IMR-90 (cell line): ENCODE results near the gene PPP1R9B. TPM values are rescaled to one million over a fixed set of nuclear protein-coding genes. Genes with fewer than 3 reads are reported as not detected.

ENCODE experiments used
- ATAC-seq: fragments of 200-7000 bp; cut with Tn5 transposase; 2 replicates; pipeline ENCODE4 v1.9.1; 2020; ENCODE audit warnings: low read depth, mild to moderate bottlenecking, moderate library complexity
- BruUV-seq: library from RNA; stranded (reverse); fragments of 400-500 nt; replicated peaks from 2 replicates; lab custom pipeline; 2021; lab: Mats Ljungman, UMichigan
- CTCF ChIA-PET: fragments of 300-600 bp; formaldehyde crosslinking; extraction: SDS; loops from one replicate; lab custom pipeline; 2021; ENCODE audit warnings: antibody characterized with exemption; lab: Yijun Ruan, JAX
- POLR2A ChIA-PET: fragments of 300-600 bp; sonication (Branson Sonifier 250); formaldehyde crosslinking; loops from one replicate; lab custom pipeline; 2022; ENCODE audit warnings: antibody characterized with exemption; ENCODE audit not compliant: unreplicated experiment; lab: Charles Lee
- DNase-seq: peaks from one replicate; pipeline ENCODE4 v3.0.0; 2013
- H2AFZ ChIP-seq: replicated peaks from 2 replicates; pipeline ENCODE3; 2013; ENCODE audit warnings: low read length, mild to moderate bottlenecking; ENCODE audit not compliant: poor library complexity
- H2AK5ac ChIP-seq: 2 replicates; pipeline ENCODE4 v1.6.1; 2013; ENCODE audit warnings: low read depth, low read length, inconsistent platforms
- H2AK9ac ChIP-seq: replicated peaks from 2 replicates; pipeline ENCODE3; 2013; ENCODE audit warnings: mild to moderate bottlenecking, low read depth, low read length, moderate library complexity; ENCODE audit not compliant: poor library complexity
- H2BK120ac ChIP-seq: 2 replicates; pipeline ENCODE4 v1.6.1; 2013; ENCODE audit warnings: low read depth, low read length, inconsistent platforms
- H2BK15ac ChIP-seq: 3 replicates; pipeline ENCODE4 v1.6.1; 2013; ENCODE audit warnings: low read depth, low read length, inconsistent platforms
- H2BK20ac ChIP-seq: 2 replicates; pipeline ENCODE4 v1.6.1; 2013; ENCODE audit warnings: low read depth, mild to moderate bottlenecking, inconsistent platforms, low read length, moderate library complexity
- H2BK5ac ChIP-seq: 2 replicates; pipeline ENCODE4 v1.6.1; 2013; ENCODE audit warnings: mild to moderate bottlenecking, low read depth, low read length, inconsistent platforms; ENCODE audit not compliant: poor library complexity, severe bottlenecking
- H3K14ac ChIP-seq: replicated peaks from 2 replicates; pipeline ENCODE4 v1.6.1; 2013; ENCODE audit warnings: low read depth, low read length, inconsistent platforms
- H3K18ac ChIP-seq: 2 replicates; pipeline ENCODE4 v1.6.1; 2013; ENCODE audit warnings: low read depth, low read length, control low read depth
- H3K23ac ChIP-seq: 2 replicates; pipeline ENCODE4 v1.6.1; 2013; ENCODE audit warnings: low read depth, low read length, inconsistent platforms
- H3K27ac ChIP-seq: 2 replicates; pipeline ENCODE4 v1.5.1; 2013; ENCODE audit warnings: mild to moderate bottlenecking, control low read depth, low read length; ENCODE audit not compliant: insufficient read depth
- H3K27me3 ChIP-seq: 2 replicates; pipeline ENCODE4 v1.6.1; 2013; ENCODE audit warnings: low read length; ENCODE audit not compliant: control insufficient read depth, insufficient read depth
- H3K36me3 ChIP-seq: 2 replicates; pipeline ENCODE4 v1.6.1; 2013; ENCODE audit warnings: low read length, mixed read lengths; ENCODE audit not compliant: control insufficient read depth, insufficient read depth
- H3K4ac ChIP-seq: 2 replicates; pipeline ENCODE4 v1.6.1; 2013; ENCODE audit warnings: low read depth, low read length, inconsistent platforms
- H3K4me1 ChIP-seq: 2 replicates; pipeline ENCODE4 v1.6.1; 2013; ENCODE audit warnings: low read length, mixed read lengths; ENCODE audit not compliant: control insufficient read depth, insufficient read depth
- H3K4me2 ChIP-seq: 2 replicates; pipeline ENCODE4 v1.6.1; 2013; ENCODE audit warnings: low read depth, mild to moderate bottlenecking, control low read depth, low read length, moderate library complexity
- H3K4me3 ChIP-seq: 2 replicates; pipeline ENCODE4 v1.5.1; 2013; ENCODE audit warnings: low read depth, mild to moderate bottlenecking, control low read depth, low read length, moderate library complexity; ENCODE audit not compliant: insufficient read depth
- H3K56ac ChIP-seq: 2 replicates; pipeline ENCODE4 v1.6.1; 2013; ENCODE audit warnings: low read length, inconsistent platforms; ENCODE audit not compliant: insufficient read depth; ENCODE audit errors: extremely low read depth
- H3K79me1 ChIP-seq, 2 experiments: 2 replicates each; pipeline ENCODE4 v1.6.1; 2013; ENCODE audit warnings: low read length in 2 of 2, inconsistent platforms in 1 of 2, low read depth in 1 of 2
- H3K9ac ChIP-seq: 2 replicates; pipeline ENCODE4 v1.6.1; 2013; ENCODE audit warnings: low read depth, low read length, control low read depth
- H3K9me1 ChIP-seq: 2 replicates; pipeline ENCODE4 v1.6.1; 2013; ENCODE audit warnings: low read length, inconsistent platforms; ENCODE audit not compliant: insufficient read depth
- H3K9me3 ChIP-seq: 2 replicates; pipeline ENCODE4 v1.6.1; 2013; ENCODE audit warnings: low read length; ENCODE audit not compliant: control insufficient read depth, insufficient read depth
- H4K20me1 ChIP-seq: 2 replicates; pipeline ENCODE4 v1.6.1; 2013; ENCODE audit warnings: low read length, inconsistent platforms; ENCODE audit not compliant: insufficient read depth
- H4K5ac ChIP-seq: 2 replicates; pipeline ENCODE4 v1.6.1; 2013; ENCODE audit warnings: mild to moderate bottlenecking, low read depth, low read length, control low read depth
- H4K8ac ChIP-seq, 2 experiments: 2 replicates each; pipeline ENCODE4 v1.6.1; 2013; ENCODE audit warnings: low read depth in 2 of 2, low read length in 2 of 2, control low read depth in 1 of 2, inconsistent platforms in 1 of 2
- H4K91ac ChIP-seq: 2 replicates; pipeline ENCODE4 v1.6.1; 2013; ENCODE audit warnings: low read depth, low read length, inconsistent platforms; ENCODE audit not compliant: insufficient read depth
- CHD1 ChIP-seq: IDR thresholded peaks from 2 replicates; pipeline ENCODE4 v1.6.1; 2012; ENCODE audit warnings: low read depth, low read length, improper control_type of control experiment
- RAD21 ChIP-seq: IDR thresholded peaks from 2 replicates; pipeline ENCODE4 v1.6.1; 2012; ENCODE audit warnings: low read length, improper control_type of control experiment
- RCOR1 ChIP-seq: IDR thresholded peaks from 2 replicates; pipeline ENCODE4 v1.6.1; 2012; ENCODE audit warnings: mild to moderate bottlenecking, low read length, improper control_type of control experiment; ENCODE audit not compliant: insufficient replicate concordance
- USF2 ChIP-seq: fragments of 150-350 bp; IDR thresholded peaks from 2 replicates; pipeline ENCODE4 v1.6.1; 2017; ENCODE audit warnings: mild to moderate bottlenecking, antibody characterized with exemption, low read length, low read depth
- WGBS, 2 experiments: methylation state at CpG; one replicate each; pipeline versions ENCODE4 v1.1.5 to v1.1.7; 2013; ENCODE audit warnings: missing lambda C conversion rate in 2 of 2; ENCODE audit not compliant: insufficient read length in 1 of 2; ENCODE audit errors: extremely low coverage in 2 of 2; 5-methylcytosine and 5-hydroxymethylcytosine counted together
- dilution Hi-C: fragments of 300-500 bp; cut with HindIII; formaldehyde crosslinking; loops from one replicate; pipeline ENCODE4 v1.14.3; 2018; ENCODE audit warnings: low sequenced_read_pairs; ENCODE audit not compliant: unreplicated experiment
- in situ Hi-C: fragments of 300-500 bp; cut with MboI; formaldehyde crosslinking; loops from 3 replicates; pipeline ENCODE4 v1.14.3; 2019; ENCODE audit warnings: low sequenced_read_pairs, inconsistent platforms, mixed read lengths
- intact Hi-C: fragments of 100-400 bp; cut with micrococcal nuclease; formaldehyde crosslinking; loops from 2 replicates; pipeline ENCODE4 v1.10.0; 2022
- polyA plus RNA-seq, 3 experiments: library from polyadenylated mRNA; depleted of rRNA; stranded (reverse); fragments of >200 nt; gene quantifications; 2 replicates each; pipeline ENCODE4 v1.2.3, GENCODE V29; 2012; ENCODE audit warnings: low replicate concordance in 1 of 3
- total RNA-seq: library from RNA; depleted of rRNA; stranded (reverse); fragments of >200 nt; gene quantifications from 2 replicates; pipeline ENCODE4 v1.2.3, GENCODE V29; 2012

The PPP1R9B gene
- total and polyA plus RNA-seq, 2 of the 4 experiments (the other 2 are of a cell fraction) = 23.0 to 28.0 TPM

DNA sequence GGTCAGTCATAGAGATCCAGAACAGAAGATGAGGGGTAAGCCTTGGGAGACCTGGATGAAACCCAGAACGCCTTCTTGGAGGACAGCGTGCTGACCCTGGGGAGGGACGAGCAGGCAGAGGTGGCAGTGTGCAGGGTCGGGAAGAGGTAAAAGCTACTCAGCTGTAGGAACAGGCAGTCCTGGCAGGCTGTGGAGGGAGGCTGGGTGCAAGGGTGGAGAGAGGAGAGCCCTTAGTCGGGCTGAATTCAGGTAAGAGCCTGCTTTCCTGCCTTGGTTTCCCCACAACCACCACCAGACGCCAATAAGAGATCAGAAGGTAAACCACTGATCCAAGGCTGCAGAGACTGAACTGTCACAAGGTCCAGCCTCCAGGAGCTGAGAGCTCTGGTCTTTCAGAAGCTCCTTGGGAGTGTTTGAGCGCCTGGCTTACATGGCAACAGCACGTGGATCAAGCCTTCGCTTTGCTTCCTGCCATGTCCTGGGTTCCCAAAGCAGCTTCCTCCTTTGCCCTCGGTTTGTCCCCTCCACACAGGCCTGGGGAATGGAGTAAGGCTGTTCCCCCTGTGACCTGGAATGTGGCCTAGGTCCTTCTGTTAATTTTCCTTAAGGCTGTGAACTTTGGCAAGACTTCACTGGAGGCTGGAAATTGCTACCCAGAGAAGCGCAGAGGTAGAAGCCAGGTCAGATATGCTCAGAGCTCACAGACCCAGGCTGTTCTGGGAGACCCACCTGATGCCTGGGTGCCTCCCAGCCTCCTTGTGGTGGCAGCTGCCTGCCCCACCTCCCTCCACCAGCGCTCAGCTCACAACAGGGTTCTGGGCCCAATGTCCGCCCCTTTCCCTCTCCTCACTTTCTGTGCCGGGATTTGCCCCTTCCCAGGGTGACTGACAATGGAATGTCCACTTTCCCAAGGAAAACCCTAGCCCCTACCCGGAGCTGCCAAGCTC, 59.2 kb downstream of the PPP1R9B start:
- Histone ChIP-seq H2AK5ac (no peak overlapping the region), H3K27me3 (no peaks in the 10 kb centered on the region), H3K14ac (no peak overlapping the region), H3K4me3 (no peak overlapping the region), H2BK20ac (no peak overlapping the region), H3K56ac (no peak overlapping the region), H4K5ac (no peak overlapping the region), H3K4me1 (peaks cover 5% of the 10 kb centered on the region; the same call in 1 of the 2 replicates), H4K91ac (no peak overlapping the region), H2AFZ (no peak overlapping the region), H2AK9ac (no peak overlapping the region), H3K23ac (no peak overlapping the region), H3K9ac (no peak overlapping the region), H2BK15ac (no peak overlapping the region), H3K36me3 (peaks cover 18% of the 10 kb centered on the region), H2BK5ac (no peak overlapping the region), H2BK120ac (no peak overlapping the region), H3K18ac (no peak overlapping the region), H4K8ac (no peak overlapping the region), H3K27ac (no peak overlapping the region), H3K9me3 (no peaks in the 10 kb centered on the region), H3K4me2 (no peak overlapping the region), H3K4ac (no peak overlapping the region), H3K79me1 (peaks cover 6 to 18% of the 10 kb centered on the region in 2 experiments; a peak in 3 of 4 replicates), H3K9me1 (no peaks in the 10 kb centered on the region), H4K20me1 (peaks cover 6% of the 10 kb centered on the region)
- dilution Hi-C loops = no loop called here
- in situ Hi-C loops = loop anchor here (5.0 kb wide), 1 partner anchor 206 kb away; no protein-coding TSS in a partner anchor
- ChIA-PET CTCF (interaction anchor here (0.6 kb wide), 1 partner anchor 201 kb away, joined by 3 read pairs; no protein-coding TSS in a partner anchor), POLR2A (interaction anchor here (0.5 to 0.6 kb wide), 2 partner anchors 35 to 207 kb away, joined by 3 to 4 read pairs; no protein-coding TSS in a partner anchor)
- intact Hi-C loops = no loop called here
- DNase-seq (no peak), ATAC-seq (no peak)
- BruUV-seq = no TSS peak
- TF ChIP-seq CHD1 (no peak), RCOR1 (no peak), USF2 (no peak), RAD21 (no peak)
- WGBS, 2 experiments = 85% methylated on average over 4 of the region's 15 CpGs; no CpG with 5 or more reads in 1 of the 2 experiments
